ENCODE data around the gene ANTXRL. TPM values are rescaled to one million over a fixed set of nuclear protein-coding genes. Genes with fewer than 3 reads are reported as not detected.
"Not testable (repeated sequence)": the region's sequence is repeated elsewhere in the genome, so short reads cannot be mapped to it uniquely, and the experiment has no call there.

Gene ANTXRL
- total RNA-seq, 1 donor from 2014 or later: not detected

DNA sequence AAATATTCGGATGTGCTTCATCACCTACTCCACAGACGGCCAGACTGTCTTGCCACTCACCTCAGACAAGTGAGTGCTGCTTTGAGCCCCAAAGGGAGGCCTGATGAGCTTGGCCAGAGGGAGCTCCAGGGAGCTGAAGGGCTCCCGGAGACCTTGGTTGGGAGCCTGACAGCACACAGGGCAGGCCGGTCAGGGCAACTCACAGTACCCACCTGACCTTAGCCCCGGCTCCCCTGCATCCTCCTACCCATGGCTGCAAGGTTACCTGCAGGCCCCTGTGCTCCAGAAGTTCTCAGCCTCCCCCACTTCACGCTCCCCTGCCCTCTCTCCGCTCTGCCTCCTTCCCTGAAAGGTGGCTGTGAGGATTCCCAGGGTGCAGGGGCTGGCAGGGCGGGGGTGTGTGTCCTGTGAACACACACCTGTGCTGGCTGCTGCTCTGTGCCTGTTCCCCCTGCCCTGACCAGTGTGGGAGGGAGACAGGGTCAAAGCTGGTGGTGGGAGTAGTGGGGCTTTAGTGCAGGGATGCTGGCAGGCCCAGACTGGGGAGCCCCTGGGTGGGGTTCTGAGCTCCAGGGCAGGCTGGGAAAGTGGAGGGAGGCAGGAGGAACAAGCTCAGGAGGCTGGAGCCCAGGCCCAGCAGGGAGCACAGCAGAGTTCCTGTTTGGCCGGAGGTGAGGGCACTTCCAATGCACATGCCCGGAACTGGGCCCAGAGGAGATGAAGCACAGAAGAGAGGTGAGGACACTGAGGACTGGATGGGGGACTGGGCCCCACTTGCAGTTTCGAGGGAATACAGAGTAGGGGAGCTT is 7.2 kb downstream of the ANTXRL start:
- H3K4me1 Mint-ChIP-seq (ENCODE audit: unreplicated experiment): peaks cover 12% of the 10 kb centered on the region
- H3K36me3 Mint-ChIP-seq (ENCODE audit: low read depth, unreplicated experiment): peaks cover 4% of the 10 kb centered on the region
- no peaks in the 10 kb centered on the region for H3K9me3 Mint-ChIP-seq (ENCODE audit: unreplicated experiment)
- TF ChIP-seq, protein P1, sequence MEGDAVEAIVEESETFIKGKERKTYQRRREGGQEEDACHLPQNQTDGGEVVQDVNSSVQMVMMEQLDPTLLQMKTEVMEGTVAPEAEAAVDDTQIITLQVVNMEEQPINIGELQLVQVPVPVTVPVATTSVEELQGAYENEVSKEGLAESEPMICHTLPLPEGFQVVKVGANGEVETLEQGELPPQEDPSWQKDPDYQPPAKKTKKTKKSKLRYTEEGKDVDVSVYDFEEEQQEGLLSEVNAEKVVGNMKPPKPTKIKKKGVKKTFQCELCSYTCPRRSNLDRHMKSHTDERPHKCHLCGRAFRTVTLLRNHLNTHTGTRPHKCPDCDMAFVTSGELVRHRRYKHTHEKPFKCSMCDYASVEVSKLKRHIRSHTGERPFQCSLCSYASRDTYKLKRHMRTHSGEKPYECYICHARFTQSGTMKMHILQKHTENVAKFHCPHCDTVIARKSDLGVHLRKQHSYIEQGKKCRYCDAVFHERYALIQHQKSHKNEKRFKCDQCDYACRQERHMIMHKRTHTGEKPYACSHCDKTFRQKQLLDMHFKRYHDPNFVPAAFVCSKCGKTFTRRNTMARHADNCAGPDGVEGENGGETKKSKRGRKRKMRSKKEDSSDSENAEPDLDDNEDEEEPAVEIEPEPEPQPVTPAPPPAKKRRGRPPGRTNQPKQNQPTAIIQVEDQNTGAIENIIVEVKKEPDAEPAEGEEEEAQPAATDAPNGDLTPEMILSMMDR (IDR thresholded peaks at IDR 0.05; ENCODE audit: unreplicated experiment): no peak
- peak overlapping the region; percentile 72 for H3K27ac Mint-ChIP-seq (ENCODE audit: unreplicated experiment)
- peak; percentile 38 for DNase-seq (ENCODE audit: low spot score)
- peaks cover 18% of the 10 kb centered on the region for H3K27me3 Mint-ChIP-seq (ENCODE audit: unreplicated experiment)
- no peak overlapping the region for H3K4me3 Mint-ChIP-seq (ENCODE audit: unreplicated experiment)

DNA sequence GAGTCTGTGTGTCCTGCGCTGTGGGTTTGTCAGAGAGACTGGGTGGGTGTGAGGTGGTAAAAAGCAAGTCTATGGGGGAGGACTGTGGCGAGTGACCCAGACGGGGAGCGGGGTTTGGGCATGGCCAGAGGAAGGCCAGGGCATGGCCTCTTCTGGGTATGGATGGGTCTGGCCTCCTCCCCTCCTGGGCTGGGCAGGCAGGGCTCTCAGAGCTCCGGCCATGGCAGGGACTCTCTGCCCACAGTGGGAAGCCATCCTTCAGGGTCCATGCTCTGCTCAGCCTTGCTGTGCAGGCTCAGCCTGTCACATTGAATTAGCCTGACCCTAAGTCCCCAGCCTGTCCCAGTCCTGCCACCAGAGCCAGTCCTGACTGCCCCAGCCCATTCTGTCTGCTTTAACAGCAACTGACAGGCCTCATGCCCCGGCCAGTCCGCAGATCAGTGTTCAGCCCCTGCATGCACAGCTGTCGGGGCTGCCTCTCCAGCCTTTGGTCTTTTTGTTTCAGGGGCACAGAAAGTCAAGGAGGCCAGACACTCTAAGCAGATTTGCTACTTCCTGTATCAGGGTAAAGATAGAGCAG is 7.9 kb downstream of the ANTXRL start:
- H3K4me1 Mint-ChIP-seq (ENCODE audit: unreplicated experiment): peaks cover 12% of the 10 kb centered on the region
- TF ChIP-seq, protein P1 (IDR thresholded peaks at IDR 0.05; ENCODE audit: unreplicated experiment): no peak
- no peak for DNase-seq (ENCODE audit: low spot score)
- H3K27ac Mint-ChIP-seq (ENCODE audit: unreplicated experiment): no peak overlapping the region
- peaks cover 18% of the 10 kb centered on the region for H3K27me3 Mint-ChIP-seq (ENCODE audit: unreplicated experiment)
- peaks cover 4% of the 10 kb centered on the region for H3K36me3 Mint-ChIP-seq (ENCODE audit: low read depth, unreplicated experiment)
- H3K9me3 Mint-ChIP-seq (ENCODE audit: unreplicated experiment): no peaks in the 10 kb centered on the region
- no peak overlapping the region for H3K4me3 Mint-ChIP-seq (ENCODE audit: unreplicated experiment)

DNA sequence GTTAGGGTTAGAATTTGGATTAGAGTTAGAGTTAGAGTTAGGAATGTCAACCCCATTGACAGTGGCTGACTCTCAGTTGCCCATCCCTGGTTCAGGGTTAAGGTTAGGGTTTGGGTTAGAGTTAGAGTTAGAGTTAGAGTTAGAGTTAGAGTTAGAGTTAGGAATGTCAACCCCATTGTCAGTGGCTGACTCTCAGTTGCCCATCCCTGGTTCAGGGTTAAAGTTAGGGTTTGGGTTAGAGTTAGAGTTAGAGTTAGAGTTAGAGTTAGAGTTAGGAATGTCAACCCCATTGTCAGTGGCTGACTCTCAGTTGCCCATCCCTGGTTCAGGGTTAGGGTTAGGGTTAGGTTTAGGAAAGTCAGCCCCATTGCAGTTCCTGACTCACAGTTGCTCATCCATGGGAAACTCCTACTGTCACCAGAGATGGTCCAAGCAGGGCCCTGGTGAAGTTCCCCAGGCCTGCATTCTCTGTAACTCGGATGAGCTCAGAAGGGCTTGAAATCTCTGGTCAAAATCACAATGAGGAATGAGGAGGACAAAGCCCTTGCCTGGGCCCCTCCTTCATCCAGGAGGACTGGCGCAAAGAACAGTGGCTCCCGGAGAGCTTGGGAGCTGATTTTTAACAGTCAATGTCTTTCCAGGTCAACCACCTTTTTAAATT is 8.7 kb downstream of the ANTXRL start:
- DNase-seq (ENCODE audit: low spot score); H3K4me3 Mint-ChIP-seq (ENCODE audit: unreplicated experiment); H3K27ac Mint-ChIP-seq (ENCODE audit: unreplicated experiment); H3K36me3 Mint-ChIP-seq (ENCODE audit: low read depth, unreplicated experiment); H3K9me3 Mint-ChIP-seq (ENCODE audit: unreplicated experiment): not testable (repeated sequence)
- Mint-ChIP-seq H3K4me1 (ENCODE audit: unreplicated experiment) (peaks cover 12% of the 10 kb centered on the region), H3K27me3 (ENCODE audit: unreplicated experiment) (peaks cover 18% of the 10 kb centered on the region)

DNA sequence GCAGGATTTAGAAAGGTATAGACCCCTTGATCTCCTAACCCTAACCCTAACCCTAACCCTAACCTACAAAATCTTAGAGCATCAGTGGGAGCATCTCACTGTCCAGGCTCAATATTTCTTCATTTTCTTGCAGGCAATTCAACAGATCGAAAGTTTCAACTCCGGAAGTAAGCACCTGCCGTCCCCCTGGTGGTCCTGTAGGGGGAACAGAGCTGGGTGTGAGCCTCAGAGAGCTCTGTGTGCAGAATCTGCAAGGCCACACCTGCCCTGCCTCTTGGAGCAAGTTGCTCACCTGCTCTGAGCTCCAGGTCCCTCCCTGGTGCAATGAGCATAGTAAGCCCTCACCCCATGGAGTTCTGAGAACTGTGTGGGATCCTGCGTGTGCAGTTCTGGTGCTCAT is 9.3 kb downstream of the ANTXRL start:
- not testable (repeated sequence) for H3K36me3 Mint-ChIP-seq (ENCODE audit: low read depth, unreplicated experiment); DNase-seq (ENCODE audit: low spot score); H3K9me3 Mint-ChIP-seq (ENCODE audit: unreplicated experiment); H3K4me3 Mint-ChIP-seq (ENCODE audit: unreplicated experiment); H3K27ac Mint-ChIP-seq (ENCODE audit: unreplicated experiment)
- peaks cover 18% of the 10 kb centered on the region for H3K27me3 Mint-ChIP-seq (ENCODE audit: unreplicated experiment)
- peaks cover 15% of the 10 kb centered on the region for H3K4me1 Mint-ChIP-seq (ENCODE audit: unreplicated experiment)

DNA sequence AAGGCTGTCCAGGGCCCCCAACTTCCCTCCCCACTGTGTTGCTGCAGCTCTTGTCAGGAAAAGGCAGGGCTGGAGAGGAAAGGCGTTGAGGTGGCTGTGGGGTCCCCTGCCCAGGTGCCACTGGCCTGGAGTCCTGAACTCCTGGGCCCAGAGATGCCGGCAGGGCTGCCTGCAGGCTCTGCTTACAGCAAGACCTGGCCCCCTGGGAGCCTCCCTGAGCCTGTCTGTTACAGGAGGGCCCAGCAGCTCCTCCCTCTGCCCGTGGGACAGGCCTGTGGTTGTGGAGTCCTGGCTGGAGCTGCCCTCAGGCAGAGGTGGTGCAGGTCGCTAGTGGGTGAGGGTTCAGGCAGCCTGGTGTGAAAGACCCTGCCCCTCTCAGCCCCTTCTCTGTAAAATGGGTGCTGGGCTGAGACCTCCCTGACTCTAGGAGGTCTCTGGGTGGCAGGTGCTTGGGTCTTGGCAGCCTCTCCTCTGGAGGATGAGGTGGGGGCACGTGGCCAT is 9.9 kb downstream of the ANTXRL start:
- no peak overlapping the region for H3K4me3 Mint-ChIP-seq (ENCODE audit: unreplicated experiment)
- TF ChIP-seq, protein P1 (IDR thresholded peaks at IDR 0.05; ENCODE audit: unreplicated experiment): no peak
- H3K9me3 Mint-ChIP-seq (ENCODE audit: unreplicated experiment): no peaks in the 10 kb centered on the region
- H3K36me3 Mint-ChIP-seq (ENCODE audit: low read depth, unreplicated experiment): peaks cover 4% of the 10 kb centered on the region
- no peak for DNase-seq (ENCODE audit: low spot score)
- H3K27ac Mint-ChIP-seq (ENCODE audit: unreplicated experiment): no peak overlapping the region
- H3K4me1 Mint-ChIP-seq (ENCODE audit: unreplicated experiment): peaks cover 15% of the 10 kb centered on the region
- peaks cover 18% of the 10 kb centered on the region for H3K27me3 Mint-ChIP-seq (ENCODE audit: unreplicated experiment)

All from endothelial cell (in vitro differentiated cells).